IPS DF 6.9 (cell line): Measurements from ENCODE around the gene C10orf67.
A peak's percentile ranks its signal among the peaks of the same experiment; 100 is the strongest.

Experiments
- DNase-seq: peaks from one replicate; pipeline ENCODE4 v3.0.0-alpha.2; 2013; ENCODE audit warnings: low read depth, low spot score
- H3K27ac ChIP-seq: one replicate; pipeline ENCODE4 v1.5.1; 2013; ENCODE audit warnings: low read length, control low read depth
- H3K27me3 ChIP-seq: 2 replicates; pipeline ENCODE4 v1.6.1; 2013; ENCODE audit warnings: mild to moderate bottlenecking, low read length; ENCODE audit not compliant: control insufficient read depth, insufficient read depth
- H3K36me3 ChIP-seq: 2 replicates; pipeline ENCODE4 v1.6.1; 2013; ENCODE audit warnings: low read length; ENCODE audit not compliant: control insufficient read depth, insufficient read depth
- H3K4me1 ChIP-seq: 2 replicates; pipeline ENCODE4 v1.6.1; 2013; ENCODE audit warnings: low read length; ENCODE audit not compliant: control insufficient read depth, insufficient read depth
- H3K4me3 ChIP-seq: 2 replicates; pipeline ENCODE4 v1.5.1; 2013; ENCODE audit warnings: mild to moderate bottlenecking, low read length
- H3K9me3 ChIP-seq: 2 replicates; pipeline ENCODE4 v1.6.1; 2013; ENCODE audit warnings: low read length, inconsistent platforms; ENCODE audit not compliant: control insufficient read depth, insufficient read depth
- WGBS: extraction: QIAGEN DNeasy Blood & Tissue Kit; methylation state at CpG from one replicate; pipeline ENCODE4 v1.1.7; 2013; ENCODE audit warnings: mixed read lengths, missing lambda C conversion rate; ENCODE audit not compliant: insufficient read length, insufficient coverage; 5-methylcytosine and 5-hydroxymethylcytosine counted together

Gene C10orf67

DNA sequence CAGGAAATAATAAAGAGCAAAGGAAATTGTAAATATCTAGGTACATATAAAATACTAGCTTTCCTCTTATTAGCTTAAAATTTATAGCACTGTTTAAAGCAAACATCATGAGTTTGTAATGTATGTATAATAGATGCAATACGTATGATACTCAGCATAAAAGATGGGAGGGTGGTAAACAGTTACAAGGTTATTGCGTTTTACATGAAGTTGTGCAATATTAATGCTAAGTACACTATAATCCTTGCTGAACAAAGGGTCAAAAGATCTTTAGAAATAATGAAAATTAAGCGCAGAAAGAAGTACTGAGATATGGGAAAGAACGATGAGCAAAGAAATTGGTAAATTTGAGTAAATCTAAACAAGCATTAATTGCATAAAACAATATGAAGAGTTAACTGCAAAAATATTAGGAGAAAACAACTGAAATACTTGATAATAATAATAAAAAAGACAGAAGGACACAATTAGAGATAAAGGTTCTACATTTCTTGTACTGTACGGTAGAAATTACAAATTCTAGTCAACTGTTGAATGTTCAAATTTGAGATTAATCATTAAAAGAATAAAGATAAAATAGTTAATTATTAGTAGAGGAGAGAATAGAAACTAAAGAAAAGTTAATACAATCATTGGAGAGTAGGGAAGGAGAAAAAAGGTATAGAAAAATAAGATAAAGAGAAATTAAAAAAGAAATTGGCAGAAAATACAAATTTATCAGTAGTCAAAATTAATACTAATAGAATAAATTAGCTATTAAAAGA lies 17.9 kb downstream of the C10orf67 start:
- no CpG with 5 or more reads among the region's 5 CpGs for WGBS
- Histone ChIP-seq H3K27ac (no peak overlapping the region), H3K9me3 (no peaks in the 10 kb centered on the region), H3K27me3 (no peaks in the 10 kb centered on the region), H3K4me1 (no peaks in the 10 kb centered on the region), H3K36me3 (no peaks in the 10 kb centered on the region), H3K4me3 (no peak overlapping the region)
- no peak for DNase-seq

GRCh38 chr10:23325132-23325531 lies 19.5 kb downstream of the C10orf67 start:
- DNase-seq, result no peak
- H3K27me3 ChIP-seq, result no peaks in the 10 kb centered on the region
- H3K4me1 ChIP-seq, result no peaks in the 10 kb centered on the region
- no CpG with 5 or more reads among the region's 1 CpG for WGBS
- no peaks in the 10 kb centered on the region for H3K36me3 ChIP-seq
- H3K27ac ChIP-seq, result no peak overlapping the region
- H3K9me3 ChIP-seq, result no peaks in the 10 kb centered on the region
- no peak overlapping the region for H3K4me3 ChIP-seq

GRCh38 chr10:23324351-23324750 lies 20.2 kb downstream of the C10orf67 start:
- Histone ChIP-seq H3K27me3 (no peaks in the 10 kb centered on the region), H3K9me3 (no peaks in the 10 kb centered on the region), H3K4me1 (no peaks in the 10 kb centered on the region), H3K36me3 (no peaks in the 10 kb centered on the region), H3K4me3 (no peak overlapping the region), H3K27ac (no peak overlapping the region)
- DNase-seq, result no peak
- WGBS, result no CpG with 5 or more reads among the region's 1 CpG

GRCh38 chr10:23322082-23322481 lies 22.5 kb downstream of the C10orf67 start:
- no peaks in the 10 kb centered on the region for H3K9me3 ChIP-seq
- no CpG with 5 or more reads among the region's 1 CpG for WGBS
- no peaks in the 10 kb centered on the region for H3K4me1 ChIP-seq
- no peaks in the 10 kb centered on the region for H3K36me3 ChIP-seq
- H3K4me3 ChIP-seq, result no peak overlapping the region
- H3K27me3 ChIP-seq, result no peaks in the 10 kb centered on the region
- DNase-seq, result no peak
- no peak overlapping the region for H3K27ac ChIP-seq

DNA sequence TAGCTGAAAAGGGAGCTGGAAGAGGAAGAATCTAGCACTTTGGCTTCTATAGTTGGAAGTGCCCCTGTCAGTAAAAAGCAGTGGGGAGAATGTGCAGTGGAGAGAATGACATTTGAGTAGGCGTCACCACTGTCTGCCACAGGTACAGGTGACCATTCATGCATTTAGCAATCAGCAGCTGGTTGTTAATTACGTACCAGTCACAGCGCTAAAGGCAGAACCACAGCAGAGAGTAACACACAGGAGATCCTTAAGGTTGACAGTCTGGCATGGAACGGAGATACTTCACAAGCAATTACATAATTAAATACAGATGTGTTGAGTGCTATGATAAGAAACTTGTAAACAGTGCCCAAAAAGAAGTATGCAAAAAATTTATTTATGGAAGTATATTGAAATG lies 24.8 kb downstream of the C10orf67 start:
- WGBS, result no CpG with 5 or more reads among the region's 4 CpGs
- Histone ChIP-seq H3K27me3 (no peaks in the 10 kb centered on the region), H3K9me3 (no peaks in the 10 kb centered on the region), H3K36me3 (no peaks in the 10 kb centered on the region), H3K4me3 (no peak overlapping the region), H3K27ac (no peak overlapping the region), H3K4me1 (no peaks in the 10 kb centered on the region)
- no peak for DNase-seq

DNA sequence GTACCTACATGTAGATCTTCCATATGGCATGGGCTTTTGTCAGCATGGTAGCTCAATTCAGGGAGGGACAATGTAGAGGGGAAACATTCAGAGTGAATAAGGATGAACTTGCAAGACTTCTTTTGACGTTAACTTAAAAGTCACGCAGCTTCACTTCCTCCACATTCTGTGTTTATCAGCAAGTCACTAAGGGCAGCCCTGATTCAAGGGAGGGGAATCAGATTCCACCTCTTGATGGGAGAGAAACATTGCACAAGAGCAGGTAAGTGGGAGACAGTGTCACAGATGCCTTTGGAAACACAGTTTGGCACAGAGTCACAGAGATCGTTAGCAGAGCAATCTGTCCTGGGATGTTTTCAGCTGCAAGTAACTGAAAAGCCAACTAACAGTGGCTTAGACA lies 26.2 kb downstream of the C10orf67 start:
- no peaks in the 10 kb centered on the region for H3K4me1 ChIP-seq
- H3K27me3 ChIP-seq, result no peaks in the 10 kb centered on the region
- no peaks in the 10 kb centered on the region for H3K36me3 ChIP-seq
- H3K4me3 ChIP-seq, result no peak overlapping the region
- no peak for DNase-seq
- H3K9me3 ChIP-seq, result no peaks in the 10 kb centered on the region
- H3K27ac ChIP-seq, result no peak overlapping the region
- whole genome bisulfite sequencing, result no CpG with 5 or more reads among the region's 3 CpGs

- Histone ChIP-seq H3K4me1 (no peaks in the 10 kb centered on the region), H3K9me3 (no peaks in the 10 kb centered on the region), H3K36me3 (no peaks in the 10 kb centered on the region), H3K27me3 (no peaks in the 10 kb centered on the region), H3K27ac (no peak overlapping the region), H3K4me3 (no peak overlapping the region)
- no CpG with 5 or more reads among the region's 3 CpGs for WGBS
- DNase-seq, result no peak
Observed at GRCh38 chr10:23317416-23317815, 27.2 kb downstream of the C10orf67 start.

DNA sequence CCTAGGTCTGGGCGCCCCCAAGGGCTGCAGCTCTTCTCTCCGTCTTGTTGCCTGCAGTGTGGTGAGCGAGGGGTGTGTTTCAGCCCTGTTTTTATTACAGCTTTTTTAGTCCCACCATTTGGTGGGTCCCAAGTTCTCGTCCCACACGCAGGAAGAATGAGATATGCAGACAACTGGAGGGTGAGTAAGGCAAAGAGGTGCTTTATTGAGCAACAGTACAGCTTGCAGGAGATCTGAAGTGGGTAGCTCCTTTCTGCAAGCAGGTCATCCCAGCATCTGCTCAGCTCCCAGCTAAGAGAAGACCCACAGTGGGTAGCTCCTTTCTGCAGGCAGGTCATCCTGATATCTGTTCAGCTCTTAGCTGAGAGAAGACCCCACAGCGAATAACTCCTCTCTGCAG lies 28.2 kb downstream of the C10orf67 start:
- no peaks in the 10 kb centered on the region for H3K4me1 ChIP-seq
- no peaks in the 10 kb centered on the region for H3K36me3 ChIP-seq
- DNase-seq, result no peak
- H3K27ac ChIP-seq, result no peak overlapping the region
- no CpG with 5 or more reads among the region's 6 CpGs for WGBS
- H3K27me3 ChIP-seq, result no peaks in the 10 kb centered on the region
- H3K4me3 ChIP-seq, result no peak overlapping the region
- no peaks in the 10 kb centered on the region for H3K9me3 ChIP-seq

- no peak overlapping the region for H3K4me3 ChIP-seq
- no peak for DNase-seq
- no peaks in the 10 kb centered on the region for H3K27me3 ChIP-seq
- H3K27ac ChIP-seq, result no peak overlapping the region
- no CpG with 5 or more reads among the region's 3 CpGs for WGBS
- H3K36me3 ChIP-seq, result no peaks in the 10 kb centered on the region
- H3K9me3 ChIP-seq, result no peaks in the 10 kb centered on the region
- H3K4me1 ChIP-seq, result no peaks in the 10 kb centered on the region
Observed at GRCh38 chr10:23315966-23316365, 28.6 kb downstream of the C10orf67 start.

DNA sequence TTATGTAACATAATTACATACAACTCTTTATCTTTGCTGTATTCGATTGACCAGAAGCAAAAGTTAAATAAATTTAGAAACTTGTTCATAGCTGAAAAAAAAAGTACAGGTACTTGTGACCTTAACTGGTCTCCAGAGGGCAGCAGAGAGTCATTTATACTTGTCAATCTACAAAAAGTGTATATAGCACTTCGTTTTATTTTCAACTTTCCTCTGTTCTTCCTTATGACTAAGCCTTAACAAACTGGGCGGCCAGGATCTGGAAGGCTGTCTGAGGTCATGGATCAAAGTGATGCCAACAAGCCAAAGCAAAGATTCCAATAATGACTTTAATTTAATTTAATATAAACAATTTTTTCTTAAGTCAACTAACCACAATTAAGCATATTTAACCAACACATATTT lies 29.8 kb downstream of the C10orf67 start:
- no peaks in the 10 kb centered on the region for H3K36me3 ChIP-seq
- no peaks in the 10 kb centered on the region for H3K9me3 ChIP-seq
- peak; percentile 35 for DNase-seq
- H3K27me3 ChIP-seq, result no peaks in the 10 kb centered on the region
- H3K4me3 ChIP-seq, result no peak overlapping the region
- H3K4me1 ChIP-seq, result no peaks in the 10 kb centered on the region
- no peak overlapping the region for H3K27ac ChIP-seq
- no CpG with 5 or more reads among the region's 3 CpGs for WGBS

DNA sequence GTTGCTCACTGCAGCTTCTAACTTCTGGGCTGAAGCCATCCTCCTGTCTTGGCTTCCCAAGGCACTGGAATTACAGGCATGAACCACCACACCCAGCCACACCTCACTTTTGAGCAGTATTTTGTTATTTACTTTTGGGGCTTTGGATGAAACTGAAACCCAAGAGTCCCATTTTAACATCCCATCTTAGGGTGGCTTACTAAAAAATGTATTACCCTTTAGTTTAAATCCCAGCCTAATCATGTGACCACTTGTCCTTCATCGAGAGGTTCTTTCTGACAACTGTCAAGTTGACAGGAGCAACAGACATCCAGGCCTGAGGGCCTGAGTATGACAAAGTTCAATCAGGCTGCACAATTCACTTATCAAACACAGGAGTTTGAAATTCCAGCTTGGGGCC lies 33.6 kb downstream of the C10orf67 start:
- Histone ChIP-seq H3K9me3 (no peaks in the 10 kb centered on the region), H3K4me1 (no peaks in the 10 kb centered on the region), H3K36me3 (no peaks in the 10 kb centered on the region), H3K27me3 (no peaks in the 10 kb centered on the region), H3K4me3 (no peak overlapping the region), H3K27ac (no peak overlapping the region)
- no peak for DNase-seq
- no CpG with 5 or more reads among the region's 1 CpG for WGBS
